GM12864 (cell line): ENCODE results near the gene LENG1.

ENCODE experiments used
- DNase-seq: peaks from one replicate; pipeline ENCODE4 v3.0.0-alpha.2; 2011; ENCODE audit warnings: low read depth
- H3K4me3 ChIP-seq: 2 replicates; pipeline ENCODE4 v1.5.1; 2011; ENCODE audit warnings: mild to moderate bottlenecking, low read depth, low read length, control low read depth
- CTCF ChIP-seq: IDR thresholded peaks from 2 replicates; pipeline ENCODE4 v1.5.1; 2011; ENCODE audit warnings: low read depth, mild to moderate bottlenecking, moderate library complexity, low read length, control low read depth, inconsistent platforms; ENCODE audit errors: missing control alignments

Gene LENG1

DNA sequence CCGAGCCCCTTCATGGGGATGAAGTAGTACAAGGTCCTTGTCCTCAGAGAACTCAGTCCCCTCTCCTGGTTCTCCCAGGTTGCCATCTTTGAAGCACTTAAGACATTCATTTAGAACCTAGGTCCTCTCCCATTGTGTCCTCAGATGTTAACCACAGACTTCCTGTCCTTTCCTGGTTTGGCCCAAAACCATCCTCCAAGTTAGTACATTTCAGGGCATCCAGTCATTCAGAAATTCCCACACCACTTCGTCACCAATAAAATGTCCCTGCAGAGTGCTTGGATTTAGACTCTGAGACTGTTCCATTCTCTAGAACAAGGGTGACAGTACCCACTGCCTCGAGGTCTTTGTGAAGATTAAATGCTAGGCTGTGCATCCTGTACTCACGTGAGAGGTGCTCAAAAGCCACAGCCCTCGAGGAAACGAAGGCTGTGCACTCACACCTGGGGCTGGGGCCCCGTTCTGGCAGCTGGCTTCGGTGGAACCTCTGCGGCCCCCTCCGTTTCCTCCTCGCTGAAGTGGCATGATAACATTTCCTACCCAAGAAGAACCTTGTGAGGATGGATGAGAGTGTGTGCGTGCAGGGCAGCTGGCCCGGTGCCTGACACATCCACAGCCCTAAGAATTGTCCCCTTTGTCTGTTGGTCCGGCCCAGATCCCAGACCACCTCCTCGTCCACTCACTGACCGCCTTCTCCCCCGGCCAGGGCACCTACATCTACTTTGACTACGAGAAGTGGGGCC lies 4.7 kb downstream of the LENG1 start:
- no peak for TF ChIP-seq CTCF
- no peak overlapping the region for H3K4me3 ChIP-seq
- no peak for DNase-seq

- H3K4me3 ChIP-seq: no peak overlapping the region
- no peak for TF ChIP-seq CTCF
- no peak for DNase-seq
Observed at GRCh38 chr19:54153731-54154326, 5.7 kb downstream of the LENG1 start.

DNA sequence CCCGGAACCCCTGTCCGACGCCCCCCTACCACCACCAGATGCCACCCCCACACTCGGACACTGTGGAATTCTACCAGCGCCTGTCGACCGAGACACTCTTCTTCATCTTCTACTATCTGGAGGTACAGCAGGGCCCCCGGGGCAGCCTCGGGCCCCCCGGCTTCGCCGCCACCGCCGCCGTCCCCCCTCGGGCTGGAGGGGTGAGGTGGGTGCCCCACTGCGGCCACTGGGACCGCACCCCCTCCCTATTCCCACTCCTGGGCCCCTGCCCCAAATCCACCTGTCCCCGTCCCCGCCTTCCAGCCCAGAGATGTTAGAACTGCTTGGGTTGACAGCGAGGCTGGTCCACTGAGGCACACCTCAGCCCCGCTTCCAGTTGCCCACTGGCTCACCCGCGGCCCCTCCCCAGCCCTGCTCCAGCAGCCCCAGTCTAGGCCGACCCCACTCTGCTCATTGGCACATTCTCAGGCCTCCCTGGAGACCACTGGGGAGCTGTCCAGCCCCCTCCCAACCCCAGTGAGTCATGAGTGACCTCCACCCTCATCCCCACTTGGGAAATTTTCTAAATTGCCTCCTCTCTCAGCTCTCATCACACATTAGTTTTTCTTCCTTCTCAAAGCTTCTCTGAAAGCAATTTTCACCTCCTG lies 6.5 kb downstream of the LENG1 start:
- TF ChIP-seq CTCF: no peak
- no peak for DNase-seq
- no peak overlapping the region for H3K4me3 ChIP-seq

GRCh38 chr19:54152267-54152666 lies 7.3 kb downstream of the LENG1 start:
- DNase-seq: no peak
- H3K4me3 ChIP-seq: no peak overlapping the region
- no peak for TF ChIP-seq CTCF

DNA sequence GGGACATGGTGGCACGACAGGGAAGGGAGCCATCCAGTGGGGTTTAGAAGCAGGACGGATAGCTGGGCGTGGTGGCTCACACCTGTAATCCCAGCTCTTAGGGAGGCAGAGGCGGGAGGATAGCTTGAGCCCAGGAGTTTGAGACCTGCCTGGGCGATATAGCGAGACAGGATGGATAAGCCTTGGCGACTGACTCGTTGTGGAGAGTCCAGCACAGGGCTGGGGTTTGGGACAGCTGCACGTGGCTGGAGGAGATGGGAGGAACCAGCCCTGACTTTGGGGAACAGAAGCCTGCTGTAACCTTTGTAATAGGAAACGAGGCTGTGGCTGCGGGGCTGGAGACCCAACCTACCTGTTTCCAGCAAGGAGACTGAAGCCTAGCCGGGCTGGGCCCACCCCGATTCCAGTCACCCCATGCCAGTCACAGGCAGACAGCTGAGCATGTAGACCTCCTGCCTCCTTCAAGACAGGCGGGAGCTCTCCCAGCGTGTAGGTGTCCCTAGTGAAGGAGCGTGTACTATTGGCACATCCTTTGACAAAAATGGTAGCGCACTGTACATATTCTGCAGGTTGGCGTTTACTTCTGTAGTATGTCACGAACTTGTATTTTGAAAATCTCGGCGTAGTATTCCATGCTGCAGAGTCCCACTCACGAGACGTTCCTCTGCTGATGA lies 8.0 kb downstream of the LENG1 start:
- H3K4me3 ChIP-seq: no peak overlapping the region
- TF ChIP-seq CTCF: no peak
- DNase-seq: no peak

DNA sequence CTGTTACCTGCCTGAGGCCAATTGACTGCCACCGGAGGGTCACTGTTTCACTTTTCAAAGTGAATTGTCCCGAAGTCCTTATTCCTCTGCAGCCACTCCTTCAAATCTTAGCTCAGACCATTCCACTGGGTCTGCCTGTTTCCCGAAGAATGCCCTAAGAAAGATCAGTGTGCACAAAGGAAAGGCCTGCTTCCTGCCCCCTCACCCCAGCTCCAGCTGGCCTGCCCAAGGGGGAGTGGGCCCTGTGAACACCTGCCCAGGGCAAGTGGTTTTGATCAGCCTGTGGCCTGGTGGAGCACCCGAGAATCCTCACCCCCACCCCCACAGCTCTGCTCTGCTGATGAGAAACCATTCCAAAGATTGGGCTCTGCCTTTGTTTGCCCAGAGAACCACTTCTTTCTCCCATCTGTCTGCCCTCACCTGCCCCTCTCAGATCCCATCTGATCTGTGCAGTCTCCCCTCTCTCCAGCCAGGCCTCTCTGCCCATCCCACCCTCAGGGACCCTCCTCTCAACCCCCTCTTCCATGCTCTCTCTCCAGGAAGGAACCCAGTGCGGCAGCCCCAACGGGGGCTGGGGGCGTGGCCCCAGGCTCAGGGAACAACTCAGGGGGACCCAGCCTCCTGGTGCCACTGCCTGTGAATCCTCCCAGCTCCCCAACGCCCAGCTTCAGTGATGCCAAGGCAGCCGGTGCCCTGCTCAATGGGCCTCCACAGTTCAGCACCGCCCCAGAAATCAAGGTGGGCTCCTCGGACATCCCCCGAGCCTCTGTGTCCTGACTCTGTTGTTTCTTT lies 10.3 kb downstream of the LENG1 start:
- DNase-seq: no peak
- TF ChIP-seq CTCF: no peak
- no peak overlapping the region for H3K4me3 ChIP-seq
